Measurements from ENCODE around the gene LOC128125822.
A peak's percentile ranks its signal among the peaks of the same experiment; 100 is the strongest.

The LOC128125822 gene

DNA sequence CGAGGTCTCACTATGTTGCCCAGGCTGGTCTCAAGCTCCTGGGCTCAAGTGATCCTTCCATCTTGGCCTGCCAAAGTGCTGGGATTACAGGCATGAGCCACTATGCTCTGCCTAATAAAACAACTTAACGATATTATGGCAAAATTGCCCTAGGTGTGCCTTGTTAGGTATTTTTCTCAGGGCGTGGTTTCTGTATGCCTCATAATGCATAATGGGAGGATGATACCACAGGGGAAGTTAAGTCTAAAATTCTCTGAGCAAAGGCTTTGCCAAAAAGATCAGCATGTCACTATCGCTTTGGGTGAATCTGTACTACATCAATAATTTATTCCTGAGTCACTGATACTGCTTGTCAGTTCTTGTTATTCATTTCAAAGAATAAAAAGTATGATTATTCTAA, 15.9 kb upstream of the LOC128125822 start:
- DNase-seq (ENCODE audit: low read depth in 2 of 2): no peak

DNA sequence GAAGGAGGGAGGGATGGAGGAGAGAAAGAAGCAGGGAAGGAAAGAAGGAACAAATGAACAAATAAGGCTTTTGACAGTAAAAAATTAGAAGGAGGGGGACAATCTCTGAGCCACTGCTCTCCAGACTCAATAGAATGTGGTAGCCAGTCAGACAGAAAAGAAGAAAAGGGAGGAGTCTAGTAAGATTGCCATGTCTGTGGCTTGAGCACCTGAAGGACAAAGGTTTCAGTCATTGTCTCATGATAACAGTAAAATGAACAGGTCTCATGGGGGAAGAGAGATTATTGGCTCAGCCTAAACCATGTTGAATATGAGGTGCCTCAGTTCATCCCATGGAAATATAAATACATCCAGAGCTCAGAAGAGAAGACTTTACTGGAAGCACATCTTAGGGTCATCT, 14.0 kb upstream of the LOC128125822 start:
- DNase-seq (ENCODE audit: low read depth in 2 of 2): no peak

GRCh38 chr6:63560801-63561287, 11.4 kb upstream of the LOC128125822 start:
- DNase-seq (ENCODE audit: low read depth in 2 of 2): no peak

GRCh38 chr6:63561288-63561687, 11.0 kb upstream of the LOC128125822 start:
- no peak for DNase-seq (ENCODE audit: low read depth in 2 of 2)

- DNase-seq (ENCODE audit: low read depth in 2 of 2): no peak
Measured at GRCh38 chr6:63563235-63563634, 9.0 kb upstream of the LOC128125822 start.

- no peak for DNase-seq (ENCODE audit: low read depth in 2 of 2)
Measured at GRCh38 chr6:63565058-63565726, 7.1 kb upstream of the LOC128125822 start.

DNA sequence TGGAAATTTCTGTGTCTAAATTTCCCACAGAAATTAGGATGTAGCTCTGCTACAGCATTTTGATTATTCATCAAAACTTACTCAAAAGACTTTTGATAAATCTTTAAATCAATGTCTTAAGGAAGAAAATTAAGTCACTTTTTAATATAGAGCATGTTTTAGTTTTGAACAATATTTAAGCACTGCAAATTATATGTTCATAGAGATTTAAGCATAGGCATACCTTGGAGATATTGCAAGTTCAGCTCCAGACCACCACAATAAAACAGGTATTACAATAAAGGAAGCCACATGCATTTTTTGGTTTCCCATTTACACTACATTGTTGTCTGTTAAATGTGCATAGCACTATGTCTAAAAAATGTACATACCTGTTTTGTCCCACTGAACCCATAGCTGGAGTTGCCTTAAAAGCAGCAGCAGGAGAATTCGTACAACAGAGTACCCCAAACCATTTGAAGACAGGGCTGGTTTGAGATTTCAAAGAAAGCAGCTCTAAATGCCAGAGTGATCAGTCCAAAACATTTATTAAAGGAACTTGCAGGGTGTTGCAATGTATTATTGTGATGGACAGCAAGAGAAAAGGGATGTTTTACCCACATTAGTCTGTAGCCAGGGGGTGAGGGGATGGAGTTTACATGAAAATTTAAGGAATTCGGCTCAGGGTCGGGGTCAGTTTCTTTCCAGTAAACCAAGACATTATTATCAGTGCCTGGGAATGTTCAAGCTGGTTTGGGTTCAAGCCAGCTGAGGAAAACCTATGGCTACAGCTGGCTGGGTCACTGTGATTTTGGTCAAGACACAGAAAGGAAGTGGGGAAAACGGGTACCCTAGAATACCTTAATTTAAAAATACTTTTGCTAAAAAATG, 6.3 kb upstream of the LOC128125822 start:
- DNase-seq (ENCODE audit: low read depth in 2 of 2): no peak

- no peak for DNase-seq (ENCODE audit: low read depth in 2 of 2)
Measured at GRCh38 chr6:63567966-63568365, 4.3 kb upstream of the LOC128125822 start.

DNA sequence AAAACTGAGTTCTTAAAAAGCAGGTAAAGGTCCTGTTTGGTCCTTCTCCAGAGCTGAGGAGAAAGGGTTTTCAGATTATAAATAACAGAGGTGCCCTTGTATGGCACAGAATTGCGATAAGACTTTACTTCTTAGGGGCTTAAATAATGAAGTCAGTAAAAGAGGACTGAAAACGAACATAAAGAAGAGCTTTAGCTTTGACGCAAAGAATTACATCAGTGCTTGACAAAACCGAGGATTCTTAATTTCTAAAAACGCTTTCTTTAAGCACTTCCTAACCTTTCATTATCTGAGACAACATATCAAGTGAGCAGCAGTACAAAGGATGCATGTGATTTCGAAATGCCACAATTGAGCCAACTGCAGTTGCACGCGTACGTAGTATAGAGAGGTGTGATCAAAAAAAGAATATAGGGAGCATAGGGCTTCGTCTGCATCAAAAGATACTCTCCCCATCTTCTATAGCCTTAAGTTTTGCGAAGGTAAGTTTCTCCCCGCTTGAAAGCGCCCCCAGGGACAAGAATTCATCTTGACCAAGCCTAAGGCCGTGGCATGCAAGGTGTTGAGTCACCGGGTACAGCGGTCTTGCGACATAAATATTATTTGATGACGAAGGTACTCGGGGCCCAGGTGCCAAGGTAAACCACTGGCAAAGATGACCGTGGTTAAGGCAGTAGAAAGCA, 778 bp upstream of the LOC128125822 start:
- peak; percentile 10 to 22 for DNase-seq (ENCODE audit: low read depth in 2 of 2)

GRCh38 chr6:63572747-63573075, 431 bp downstream of the LOC128125822 start:
- DNase-seq (ENCODE audit: low read depth in 2 of 2): no peak

DNA sequence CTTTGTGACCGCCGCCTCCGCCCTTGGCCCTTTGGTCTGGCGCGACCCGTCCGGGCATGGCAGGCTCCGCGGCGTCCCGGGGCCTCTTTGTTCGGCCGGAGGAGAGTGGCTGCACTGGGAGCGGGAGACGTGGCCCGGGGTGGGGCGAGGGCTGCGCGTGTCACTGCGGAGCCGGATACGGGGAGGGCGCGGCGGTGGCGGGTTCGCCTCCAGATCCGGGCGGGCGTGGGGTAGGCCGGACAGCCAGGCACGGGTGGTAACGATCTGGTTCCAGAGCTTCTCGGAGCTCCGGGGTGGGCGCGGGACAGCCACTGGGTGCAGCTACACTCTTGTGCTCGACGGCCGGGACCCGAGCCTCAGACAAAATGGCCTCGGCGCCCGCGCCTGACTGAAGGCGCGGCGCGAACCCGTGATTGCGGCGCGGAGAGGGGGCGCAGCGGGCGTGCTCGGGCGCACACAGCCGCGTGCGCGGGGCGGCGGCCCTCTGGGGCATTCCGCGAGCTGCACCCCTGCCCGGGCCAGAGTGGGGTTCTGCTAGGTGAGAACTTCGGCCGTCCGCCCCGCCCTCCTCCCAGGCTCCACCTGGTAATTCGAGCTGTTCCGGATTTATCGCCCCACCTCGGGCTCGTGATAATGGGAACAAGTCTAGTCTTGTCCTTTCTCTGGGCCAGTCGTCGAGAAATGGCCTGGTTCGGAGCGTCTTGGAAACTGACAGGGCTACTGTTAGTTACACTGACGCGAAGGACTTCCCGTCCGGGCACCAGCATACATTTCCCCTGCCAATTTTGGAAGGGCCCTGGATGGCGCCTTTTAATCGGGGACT, 1.0 kb downstream of the LOC128125822 start:
- peak; percentile 38 to 59 for DNase-seq (ENCODE audit: low read depth in 2 of 2)

DNA sequence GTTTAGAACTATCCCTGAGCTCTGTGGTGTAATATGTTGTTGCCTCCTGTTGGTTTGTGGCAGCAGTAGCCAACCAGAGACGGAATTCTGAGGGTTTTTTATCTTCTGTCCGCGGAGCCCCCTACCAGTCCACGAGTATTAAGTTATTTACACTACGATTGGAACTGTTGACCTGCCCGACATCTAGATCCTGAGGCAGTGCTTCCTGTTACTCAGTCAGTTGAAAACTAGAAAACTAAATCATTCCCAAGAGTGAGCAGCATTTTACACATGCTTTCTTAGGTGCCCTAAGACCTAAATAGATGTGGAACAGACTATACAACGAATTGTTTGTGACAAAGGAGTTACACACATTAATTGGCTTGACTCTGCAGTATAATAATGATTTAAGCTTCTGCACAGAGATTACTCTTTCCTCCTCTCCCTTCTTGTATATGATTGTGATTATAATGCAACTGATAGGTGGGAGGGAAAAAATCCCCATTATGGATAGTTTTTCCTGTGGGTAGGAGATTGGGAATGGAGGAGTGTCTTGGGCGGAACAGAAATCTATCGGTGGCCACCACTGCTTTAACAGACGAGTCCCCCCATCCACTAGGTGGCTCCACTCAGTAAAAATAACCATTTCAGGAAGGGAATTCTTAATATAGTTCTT, 1.7 kb downstream of the LOC128125822 start:
- peak in 1 of 2 donors; percentile 3 for DNase-seq (ENCODE audit: low read depth in 2 of 2)

DNA sequence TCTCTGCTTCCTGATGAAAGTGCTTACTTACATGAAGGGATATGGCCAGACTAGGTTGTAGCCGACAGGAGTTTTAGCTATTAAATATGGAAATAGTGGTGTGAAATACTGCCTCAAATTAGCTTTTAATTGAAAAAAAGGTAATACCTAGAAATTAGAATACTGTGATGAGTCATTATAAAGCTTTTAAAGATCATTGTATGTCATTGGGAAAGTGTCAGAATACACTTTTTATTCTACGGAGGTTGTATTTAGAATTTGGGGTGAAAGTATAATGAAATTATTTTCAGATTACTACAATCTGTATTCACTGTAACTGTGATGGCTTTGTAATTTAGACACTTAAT, 2.2 kb downstream of the LOC128125822 start:
- no peak for DNase-seq (ENCODE audit: low read depth in 2 of 2)

- no peak for DNase-seq (ENCODE audit: low read depth in 2 of 2)
Measured at GRCh38 chr6:63576147-63576772, 4.0 kb downstream of the LOC128125822 start.

GRCh38 chr6:63576985-63577712, 4.9 kb downstream of the LOC128125822 start:
- DNase-seq (ENCODE audit: low read depth in 2 of 2): no peak

GRCh38 chr6:63578757-63579156, 6.5 kb downstream of the LOC128125822 start:
- DNase-seq (ENCODE audit: low read depth in 2 of 2): no peak

DNA sequence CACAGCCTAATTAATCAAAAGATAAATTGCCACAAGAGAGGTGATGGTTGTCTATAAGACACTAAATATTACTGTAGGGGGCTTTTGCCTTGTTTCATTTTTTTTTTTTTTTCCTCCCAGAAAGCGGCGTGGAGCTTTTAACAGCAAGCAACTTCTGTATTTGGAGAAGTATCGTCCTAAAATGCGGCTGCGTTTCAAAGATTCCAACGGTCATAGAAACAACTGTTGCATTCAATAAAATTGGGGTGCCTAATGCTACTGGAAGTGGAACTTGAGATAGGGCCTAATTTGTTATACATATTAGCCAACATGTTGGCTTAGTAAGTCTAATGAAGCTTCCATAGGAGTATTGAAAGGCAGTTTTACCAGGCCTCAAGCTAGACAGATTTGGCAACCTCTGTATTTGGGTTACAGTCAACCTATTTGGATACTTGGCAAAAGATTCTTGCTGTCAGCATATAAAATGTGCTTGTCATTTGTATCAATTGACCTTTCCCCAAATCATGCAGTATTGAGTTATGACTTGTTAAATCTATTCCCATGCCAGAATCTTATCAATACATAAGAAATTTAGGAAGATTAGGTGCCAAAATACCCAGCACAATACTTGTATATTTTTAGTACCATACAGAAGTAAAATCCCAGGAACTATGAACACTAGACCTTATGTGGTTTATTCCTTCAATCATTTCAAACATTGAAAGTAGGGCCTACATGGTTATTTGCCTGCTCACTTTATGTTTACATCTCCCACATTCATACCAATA, 7.8 kb downstream of the LOC128125822 start:
- no peak for DNase-seq (ENCODE audit: low read depth in 2 of 2)

DNA sequence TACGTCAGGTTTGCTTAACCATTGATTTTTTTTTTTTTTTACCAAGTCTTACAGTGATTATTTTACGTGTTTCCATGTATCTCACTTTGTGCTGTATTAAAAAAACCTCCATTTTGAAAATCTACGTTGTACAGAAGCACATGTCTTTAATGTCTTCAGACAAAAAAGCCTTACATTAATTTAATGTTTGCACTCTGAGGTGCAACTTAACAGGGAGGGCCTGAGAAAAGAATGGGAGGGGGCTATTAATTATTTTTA, 8.4 kb downstream of the LOC128125822 start:
- DNase-seq (ENCODE audit: low read depth in 2 of 2): no peak

GRCh38 chr6:63581355-63582013, 9.2 kb downstream of the LOC128125822 start:
- no peak for DNase-seq (ENCODE audit: low read depth in 2 of 2)
